ENCODE results near the gene PKN1. TPM values are rescaled to one million over a fixed set of nuclear protein-coding genes. Genes with fewer than 3 reads are reported as not detected.

Gene PKN1
- total and polyA plus RNA-seq, 2 experiments from 2014 or later = 86.8 to 201 TPM

- Histone ChIP-seq H4K20me1 (replicated peaks; ENCODE audit: insufficient read depth) (peaks cover 62% of the 10 kb centered on the region), H3K27me3 (ENCODE audit: insufficient read depth) (no peaks in the 10 kb centered on the region), H3K27ac (ENCODE audit: low read depth) (peak overlapping the region; percentile 39; the same call in 1 of the 2 replicates), H3K36me3 (ENCODE audit: insufficient read depth) (peaks cover 20% of the 10 kb centered on the region; the same call in 1 of the 2 replicates), H3K4me1 (ENCODE audit: insufficient read depth) (peaks cover 16% of the 10 kb centered on the region), H3K4me3 (no peak overlapping the region), H3F3A (replicated peaks; ENCODE audit: low read depth) (0 out of 2 replicates have a peak, but pooled peaks cover 11% of the 10 kb centered on the region), H3K4me2 (no peak overlapping the region), H3K9me2 (ENCODE audit: insufficient read depth) (no peaks in the 10 kb centered on the region), H3K79me2 (replicated peaks; ENCODE audit: insufficient read depth) (peaks cover 73% of the 10 kb centered on the region), H2AFZ (no peak overlapping the region)
- Mint-ChIP-seq H3K27ac (peak overlapping the region; percentile 35; the same call in 1 of the 2 replicates), H3K9me3 (no peaks in the 10 kb centered on the region; the same call in 2 of the 3 replicates), H3K36me3 (ENCODE audit: low read depth) (peaks cover 62% of the 10 kb centered on the region), H3K27me3 (ENCODE audit: insufficient read depth, low read depth, poor library complexity) (peaks cover 7% of the 10 kb centered on the region), H3K4me3 (no peak overlapping the region; the same call in 2 of the 3 replicates), H3K4me1 (peaks cover 29% of the 10 kb centered on the region)
- no peak for DNase-seq (ENCODE audit: low spot score)
- no peak for ATAC-seq
- TF ChIP-seq, protein P1, sequence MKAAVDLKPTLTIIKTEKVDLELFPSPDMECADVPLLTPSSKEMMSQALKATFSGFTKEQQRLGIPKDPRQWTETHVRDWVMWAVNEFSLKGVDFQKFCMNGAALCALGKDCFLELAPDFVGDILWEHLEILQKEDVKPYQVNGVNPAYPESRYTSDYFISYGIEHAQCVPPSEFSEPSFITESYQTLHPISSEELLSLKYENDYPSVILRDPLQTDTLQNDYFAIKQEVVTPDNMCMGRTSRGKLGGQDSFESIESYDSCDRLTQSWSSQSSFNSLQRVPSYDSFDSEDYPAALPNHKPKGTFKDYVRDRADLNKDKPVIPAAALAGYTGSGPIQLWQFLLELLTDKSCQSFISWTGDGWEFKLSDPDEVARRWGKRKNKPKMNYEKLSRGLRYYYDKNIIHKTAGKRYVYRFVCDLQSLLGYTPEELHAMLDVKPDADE (IDR thresholded peaks at IDR 0.05) = no peak
- TF ChIP-seq EZH2phosphoT487 (IDR thresholded peaks at IDR 0.05; ENCODE audit: unreplicated experiment) (no peak), ZNF114 (CRISPR knock-in tag; IDR thresholded peaks at IDR 0.05) (no peak), STAT1 (IDR thresholded peaks at IDR 0.05; ENCODE audit: unreplicated experiment) (no peak), EZH2 (IDR thresholded peaks at IDR 0.05; ENCODE audit: low read depth, unreplicated experiment) (no peak), NANOG (IDR thresholded peaks at IDR 0.05; ENCODE audit: borderline replicate concordance) (no peak), POLR2AphosphoS5 (IDR thresholded peaks at IDR 0.05; ENCODE audit: low read depth) (no peak), JUNB (IDR thresholded peaks at IDR 0.05; ENCODE audit: unreplicated experiment) (no peak)
- TF ChIP-seq, protein P2, sequence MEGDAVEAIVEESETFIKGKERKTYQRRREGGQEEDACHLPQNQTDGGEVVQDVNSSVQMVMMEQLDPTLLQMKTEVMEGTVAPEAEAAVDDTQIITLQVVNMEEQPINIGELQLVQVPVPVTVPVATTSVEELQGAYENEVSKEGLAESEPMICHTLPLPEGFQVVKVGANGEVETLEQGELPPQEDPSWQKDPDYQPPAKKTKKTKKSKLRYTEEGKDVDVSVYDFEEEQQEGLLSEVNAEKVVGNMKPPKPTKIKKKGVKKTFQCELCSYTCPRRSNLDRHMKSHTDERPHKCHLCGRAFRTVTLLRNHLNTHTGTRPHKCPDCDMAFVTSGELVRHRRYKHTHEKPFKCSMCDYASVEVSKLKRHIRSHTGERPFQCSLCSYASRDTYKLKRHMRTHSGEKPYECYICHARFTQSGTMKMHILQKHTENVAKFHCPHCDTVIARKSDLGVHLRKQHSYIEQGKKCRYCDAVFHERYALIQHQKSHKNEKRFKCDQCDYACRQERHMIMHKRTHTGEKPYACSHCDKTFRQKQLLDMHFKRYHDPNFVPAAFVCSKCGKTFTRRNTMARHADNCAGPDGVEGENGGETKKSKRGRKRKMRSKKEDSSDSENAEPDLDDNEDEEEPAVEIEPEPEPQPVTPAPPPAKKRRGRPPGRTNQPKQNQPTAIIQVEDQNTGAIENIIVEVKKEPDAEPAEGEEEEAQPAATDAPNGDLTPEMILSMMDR (conservative IDR thresholded peaks at IDR 0.05; ENCODE audit: low read depth in 2 of 2) = no peak
Observed at GRCh38 chr19:14413693-14414181, 19.4 kb upstream of the PKN1 start.

- H2AFZ ChIP-seq = no peak overlapping the region
- DNase-seq (ENCODE audit: low spot score) = no peak
- TF ChIP-seq NANOG (IDR thresholded peaks at IDR 0.05; ENCODE audit: borderline replicate concordance) (no peak), REST (IDR thresholded peaks at IDR 0.05; ENCODE audit: unreplicated experiment) (no peak)
Observed at GRCh38 chr19:14414926-14415690, 18.0 kb upstream of the PKN1 start.

More at GRCh38 chr19:14414926-14415690, 18.0 kb upstream of the PKN1 start:
- Histone ChIP-seq H3K4me2 (no peak overlapping the region), H3K27ac (ENCODE audit: low read depth) (no peak overlapping the region), H3K79me2 (replicated peaks; ENCODE audit: insufficient read depth) (peaks cover 74% of the 10 kb centered on the region), H3K9me2 (ENCODE audit: insufficient read depth) (no peaks in the 10 kb centered on the region), H3K4me3 (no peak overlapping the region), H3K27me3 (ENCODE audit: insufficient read depth) (no peaks in the 10 kb centered on the region), H3K36me3 (ENCODE audit: insufficient read depth) (peaks cover 12% of the 10 kb centered on the region; the same call in 1 of the 2 replicates), H3F3A (replicated peaks; ENCODE audit: low read depth) (peaks cover 11% of the 10 kb centered on the region; the same call in 1 of the 2 replicates), H3K4me1 (ENCODE audit: insufficient read depth) (peaks cover 16% of the 10 kb centered on the region), H4K20me1 (replicated peaks; ENCODE audit: insufficient read depth) (peaks cover 63% of the 10 kb centered on the region)
- H3K27me3 Mint-ChIP-seq (ENCODE audit: insufficient read depth, low read depth, poor library complexity) = peaks cover 12% of the 10 kb centered on the region
- peaks cover 48% of the 10 kb centered on the region for H3K36me3 Mint-ChIP-seq (ENCODE audit: low read depth)
- H3K4me1 Mint-ChIP-seq = peaks cover 29% of the 10 kb centered on the region
- H3K27ac Mint-ChIP-seq = no peak overlapping the region; the same call in 1 of the 2 replicates
- H3K9me3 Mint-ChIP-seq = no peaks in the 10 kb centered on the region; the same call in 1 of the 3 replicates
- no peak for ATAC-seq
- no peak overlapping the region for H3K4me3 Mint-ChIP-seq
